Pancreas (tissue), 10 donors: ENCODE measurements around the gene GLT8D1. TPM values are rescaled to one million over a fixed set of nuclear protein-coding genes. Genes with fewer than 3 reads are reported as not detected.

ENCODE experiments used
- ATAC-seq, 4 donors: fragments of 200-7000 bp; cut with Tn5 transposase; one replicate each; pipeline versions ENCODE4 v1.8.0 to v1.9.1; 2020; ENCODE audit warnings: mild to moderate bottlenecking in 4 of 4, moderate library complexity in 4 of 4
- DNase-seq, 6 donors: peaks; one replicate each; pipeline ENCODE4 v3.0.0-alpha.2; 2020
- FAIRE-seq: peaks from 2 replicates; lab custom pipeline; 2012; peaks lifted over from hg19 to GRCh38; lab: Jason Lieb, UNC
- H3K27ac ChIP-seq, 4 donors: fragments of 200-600 bp; sonication (generic); 1 replicate in 3 of 4; 2 replicates in 1 of 4; pipeline versions ENCODE4 v1.5.0 to v1.8.0; 2020
- H3K27me3 ChIP-seq, 4 donors: fragments of 200-600 bp; one replicate each; pipeline ENCODE4 v1.8.0; 2021
- H3K36me3 ChIP-seq, 3 donors: fragments of 200-600 bp; sonication (generic) in 1 of 3; one replicate each; pipeline versions ENCODE4 v1.5.0 to v1.8.0; 2020 to 2021
- H3K4me1 ChIP-seq, 3 donors: fragments of 200-600 bp; one replicate each; pipeline ENCODE4 v1.8.0; 2021
- H3K4me3 ChIP-seq, 4 donors: fragments of 200-600 bp; sonication (generic) in 2 of 4; one replicate each; pipeline versions ENCODE4 v1.5.0 to v1.8.0; 2020 to 2021
- H3K9me3 ChIP-seq, 4 donors: fragments of 200-600 bp; one replicate each; pipeline ENCODE4 v1.8.0; 2021
- CTCF ChIP-seq, 4 donors: fragments of 200-600 bp; sonication (generic) in 3 of 4; IDR thresholded peaks; one replicate each; pipeline versions ENCODE4 v1.5.0 to v1.8.0; 2021; ENCODE audit warnings: antibody characterized with exemption in 4 of 4
- WGBS, 2 donors: extraction: QIAGEN DNeasy Blood & Tissue Kit; methylation state at CpG; one replicate each; pipeline ENCODE4 v1.1.7; 2013; 5-methylcytosine and 5-hydroxymethylcytosine counted together
- intact Hi-C, 3 donors: fragments of 100-400 bp; cut with DNase I; formaldehyde crosslinking; loops; one replicate each; pipeline versions ENCODE4 v1.11.1 to v1.14.2; 2022
- polyA plus RNA-seq, 2 donors: library from polyadenylated mRNA; stranded (reverse); fragments of 200-250 nt; gene quantifications; one replicate each; pipeline ENCODE4 v1.2.3, GENCODE V29; 2013
- total RNA-seq, 6 donors: library from RNA; stranded (reverse); fragmentation: NEBNext Ultra II Directional in 4 of 6; extraction: Animal tissue kit (Norgen Biotek cat#: 25700) in 4 of 6; gene quantifications; one replicate each; pipeline versions ENCODE4 v1.2.1 to v1.2.4, GENCODE V29; 2021 to 2023
- donor health status: healthy with polysubstance abuse.
- donor health status: DM: no; HTN: no; CAD: no; lungs with moderate emphysema.
- donor health status: DM: no; HTN: no; CAD: no.
- donor health status: control.
- donor health status: control.
- donor health status: Bipolar disorder and iron deficiency.
- donor health status: DM: yes; HTN: yes; CAD: no.
- donor health status: DM: no; HTN: no; CAD: no.
- donor health status: DM: no; HTN: no; CAD: no.
- donor health status: DM: yes; HTN: yes; CAD: no.

GLT8D1 gene
- total and polyA plus RNA-seq, 8 donors: 19.0 to 40.7 (median 23.1) TPM

GRCh38 chr3:52663098-52663497 is 42.5 kb downstream of the GLT8D1 start:
- ATAC-seq (no peak), DNase-seq (no peak), FAIRE-seq (no peak)
- WGBS, 2 donors: 68 to 79% methylated on average over 3 of the region's 3 CpGs
- intact Hi-C loops: no loop called here
- H3K9me3 ChIP-seq: no peaks in the 10 kb centered on the region
- H3K27me3 ChIP-seq: no peaks in the 10 kb centered on the region
- peaks cover 0 to 45% (median 13%) of the 10 kb centered on the region in 3 donors for H3K36me3 ChIP-seq
- H3K27ac ChIP-seq: no peak overlapping the region
- no peaks in the 10 kb centered on the region for H3K4me1 ChIP-seq
- H3K4me3 ChIP-seq: no peak overlapping the region
- TF ChIP-seq CTCF (IDR thresholded peaks at IDR 0.05): no peak

- no peak for ATAC-seq
- 59 to 65% methylated on average over 3 of the region's 3 CpGs for WGBS, 2 donors
Observed at GRCh38 chr3:52660046-52660445, 45.5 kb downstream of the GLT8D1 start.

GRCh38 chr3:52655895-52656294 is 49.7 kb downstream of the GLT8D1 start:
- no peak for FAIRE-seq
- no peak for DNase-seq
- no peak overlapping the region for H3K27ac ChIP-seq
- H3K4me3 ChIP-seq: no peak overlapping the region
- intact Hi-C loops: no loop called here
- no peaks in the 10 kb centered on the region for H3K9me3 ChIP-seq
- no peak for TF ChIP-seq CTCF (IDR thresholded peaks at IDR 0.05)
- no peaks in the 10 kb centered on the region for H3K4me1 ChIP-seq
- 90 to 94% methylated on average over 3 of the region's 3 CpGs for WGBS, 2 donors
- peaks cover 2 to 75% (median 15%) of the 10 kb centered on the region in 3 donors for H3K36me3 ChIP-seq
- H3K27me3 ChIP-seq: no peaks in the 10 kb centered on the region
- ATAC-seq: no peak

More at GRCh38 chr3:52660046-52660445, 45.5 kb downstream of the GLT8D1 start:
- FAIRE-seq: no peak
- peaks cover 0 to 68% (median 23%) of the 10 kb centered on the region in 3 donors for H3K36me3 ChIP-seq
- H3K9me3 ChIP-seq: no peaks in the 10 kb centered on the region
- no peak overlapping the region for H3K4me3 ChIP-seq
- intact Hi-C loops: no loop called here
- no peaks in the 10 kb centered on the region for H3K27me3 ChIP-seq
- no peak for TF ChIP-seq CTCF (IDR thresholded peaks at IDR 0.05)
- DNase-seq: no peak
- H3K27ac ChIP-seq: no peak overlapping the region
- no peaks in the 10 kb centered on the region for H3K4me1 ChIP-seq

- no peaks in the 10 kb centered on the region for H3K27me3 ChIP-seq
- no peak for TF ChIP-seq CTCF (IDR thresholded peaks at IDR 0.05)
- FAIRE-seq (no peak), DNase-seq (no peak), ATAC-seq (no peak)
- no peaks in the 10 kb centered on the region for H3K4me1 ChIP-seq
- H3K4me3 ChIP-seq: no peak overlapping the region
- intact Hi-C loops: no loop called here
- H3K27ac ChIP-seq: no peak overlapping the region
- peaks cover 3 to 58% (median 12%) of the 10 kb centered on the region in 3 donors for H3K36me3 ChIP-seq
- H3K9me3 ChIP-seq: no peaks in the 10 kb centered on the region
Observed at GRCh38 chr3:52651592-52651991, 54.0 kb downstream of the GLT8D1 start.

GRCh38 chr3:52650439-52650838 is 55.2 kb downstream of the GLT8D1 start:
- intact Hi-C loops: no loop called here
- Histone ChIP-seq H3K27ac (no peak overlapping the region), H3K36me3 (peaks cover 3 to 48% (median 6%) of the 10 kb centered on the region in 3 donors), H3K27me3 (no peaks in the 10 kb centered on the region), H3K4me1 (no peaks in the 10 kb centered on the region), H3K9me3 (no peaks in the 10 kb centered on the region), H3K4me3 (no peak overlapping the region)
- DNase-seq (no peak), FAIRE-seq (no peak), ATAC-seq (no peak)
- 84 to 93% methylated on average over 1 of the region's 1 CpG for WGBS, 2 donors
- no peak for TF ChIP-seq CTCF (IDR thresholded peaks at IDR 0.05)
